Psoas muscle (tissue), 8 donors: ENCODE measurements around the gene CAMSAP1. TPM values are rescaled to one million over a fixed set of nuclear protein-coding genes. Genes with fewer than 3 reads are reported as not detected.
"Not testable (repeated sequence)": the region's sequence is repeated elsewhere in the genome, so short reads cannot be mapped to it uniquely, and the experiment has no call there.

Experiments
- ATAC-seq, 4 donors: fragments of 200-7000 bp; cut with Tn5 transposase; one replicate each; pipeline ENCODE4 v1.9.1; 2020; ENCODE audit warnings: moderate library complexity in 3 of 4, mild to moderate bottlenecking in 2 of 4
- DNase-seq, 2 donors: peaks; one replicate each; pipeline ENCODE4 v3.0.0-alpha.2; 2020
- H3K27ac ChIP-seq: fragments of 200-600 bp; one replicate; pipeline ENCODE4 v1.8.0; 2022
- H3K27me3 ChIP-seq, 3 donors: fragments of 200-600 bp in 1 of 3; one replicate each; pipeline versions ENCODE4 v1.6.1 to v1.8.0; 2013 to 2022; ENCODE audit warnings: low read length in 2 of 3, mild to moderate bottlenecking in 2 of 3, moderate library complexity in 1 of 3; ENCODE audit not compliant: insufficient read depth in 3 of 3
- H3K36me3 ChIP-seq, 2 donors: fragments of 200-600 bp in 1 of 2; one replicate each; pipeline versions ENCODE4 v1.6.1 to v1.8.0; 2013 to 2022; ENCODE audit warnings: low read depth in 1 of 2, mild to moderate bottlenecking in 1 of 2, moderate library complexity in 1 of 2; ENCODE audit not compliant: insufficient read depth in 1 of 2
- H3K4me1 ChIP-seq: fragments of 200-600 bp; one replicate; pipeline ENCODE4 v1.8.0; 2022
- H3K4me3 ChIP-seq: fragments of 200-600 bp; one replicate; pipeline ENCODE4 v1.8.0; 2022; ENCODE audit warnings: mild to moderate bottlenecking
- H3K9me3 ChIP-seq: fragments of 200-600 bp; one replicate; pipeline ENCODE4 v1.8.0; 2022
- WGBS, 3 donors: extraction: QIAGEN DNeasy Blood & Tissue Kit; methylation state at CpG; one replicate each; pipeline versions ENCODE4 v1.1.6 to v1.1.7; 2013; 5-methylcytosine and 5-hydroxymethylcytosine counted together
- intact Hi-C, 2 donors: fragments of 100-400 bp; cut with DNase I; formaldehyde crosslinking; loops; one replicate each; pipeline versions ENCODE4 v1.11.0 to v1.14.2; 2022
- polyA plus RNA-seq, 3 donors: library from polyadenylated mRNA; stranded (reverse); fragments of 200-250 nt; gene quantifications; one replicate each; pipeline ENCODE4 v1.2.3, GENCODE V29; 2013
- total RNA-seq, 4 donors: library from RNA; stranded (reverse); fragmentation: NEBNext Ultra II Directional in 2 of 4; extraction: Animal tissue kit (Norgen Biotek cat#: 25700) in 2 of 4; gene quantifications; one replicate each; pipeline versions ENCODE4 v1.2.1 to v1.2.4, GENCODE V29; 2021 to 2023
- TF ChIP-seq, protein P1 (sequence below): fragments of 200-600 bp; IDR thresholded peaks from one replicate; pipeline ENCODE4 v1.8.0; 2022; ENCODE audit warnings: antibody characterized with exemption
- donor health status: healthy with polysubstance abuse.
- donor health status: DM: no; HTN: no; CAD: no; lungs with moderate emphysema.
- donor health status: Bipolar disorder and iron deficiency.
- donor health status: healthy.
- donor health status: DM: yes; HTN: yes; CAD: no.
- donor health status: DM: no; HTN: no; CAD: no.
- donor health status: DM: no; HTN: no; CAD: no.
- donor health status: DM: yes; HTN: yes; CAD: no.

Gene CAMSAP1
- total and polyA plus RNA-seq, 7 donors, result 21.3 to 51.5 (median 41.5) TPM

GRCh38 chr9:135948968-135949367, 41.6 kb upstream of the CAMSAP1 start:
- 55 to 71% (median 61%) methylated on average over 4 of the region's 4 CpGs for WGBS, 3 donors
- H3K4me1 ChIP-seq, result peaks cover 74% of the 10 kb centered on the region
- H3K27me3 ChIP-seq, result no peaks in the 10 kb centered on the region
- peak overlapping the region; percentile 33 for H3K4me3 ChIP-seq
- intact Hi-C loops, result no loop called here
- H3K27ac ChIP-seq, result peak overlapping the region; percentile 93
- no peaks in the 10 kb centered on the region for H3K9me3 ChIP-seq
- ATAC-seq (no peak), DNase-seq (no peak)
- H3K36me3 ChIP-seq, result peaks cover 6 to 76% of the 10 kb centered on the region in 2 donors
- TF ChIP-seq, protein P1, sequence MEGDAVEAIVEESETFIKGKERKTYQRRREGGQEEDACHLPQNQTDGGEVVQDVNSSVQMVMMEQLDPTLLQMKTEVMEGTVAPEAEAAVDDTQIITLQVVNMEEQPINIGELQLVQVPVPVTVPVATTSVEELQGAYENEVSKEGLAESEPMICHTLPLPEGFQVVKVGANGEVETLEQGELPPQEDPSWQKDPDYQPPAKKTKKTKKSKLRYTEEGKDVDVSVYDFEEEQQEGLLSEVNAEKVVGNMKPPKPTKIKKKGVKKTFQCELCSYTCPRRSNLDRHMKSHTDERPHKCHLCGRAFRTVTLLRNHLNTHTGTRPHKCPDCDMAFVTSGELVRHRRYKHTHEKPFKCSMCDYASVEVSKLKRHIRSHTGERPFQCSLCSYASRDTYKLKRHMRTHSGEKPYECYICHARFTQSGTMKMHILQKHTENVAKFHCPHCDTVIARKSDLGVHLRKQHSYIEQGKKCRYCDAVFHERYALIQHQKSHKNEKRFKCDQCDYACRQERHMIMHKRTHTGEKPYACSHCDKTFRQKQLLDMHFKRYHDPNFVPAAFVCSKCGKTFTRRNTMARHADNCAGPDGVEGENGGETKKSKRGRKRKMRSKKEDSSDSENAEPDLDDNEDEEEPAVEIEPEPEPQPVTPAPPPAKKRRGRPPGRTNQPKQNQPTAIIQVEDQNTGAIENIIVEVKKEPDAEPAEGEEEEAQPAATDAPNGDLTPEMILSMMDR, result no peak

DNA sequence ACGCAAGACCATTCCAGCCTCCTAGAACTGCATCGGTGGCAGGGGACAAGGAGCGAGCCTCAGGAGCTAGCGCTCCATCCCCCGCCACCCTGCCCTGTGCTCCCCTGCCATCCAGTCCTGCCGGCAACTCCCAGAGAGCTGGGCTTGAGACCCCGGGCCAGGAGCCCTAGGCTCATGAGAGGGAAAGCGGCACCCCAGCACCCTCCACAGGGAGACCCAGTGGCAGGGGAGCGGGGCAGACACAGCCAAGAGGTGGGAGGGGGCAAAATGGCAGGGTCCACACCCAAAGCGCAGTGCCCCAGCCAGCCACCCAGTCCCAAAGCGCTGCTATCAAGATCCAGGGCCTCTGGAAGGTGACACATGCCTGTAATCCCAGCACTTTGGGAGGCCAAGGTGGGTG, 41.1 kb upstream of the CAMSAP1 start:
- Histone ChIP-seq H3K4me1 (peaks cover 71% of the 10 kb centered on the region), H3K36me3 (peaks cover 6 to 77% of the 10 kb centered on the region in 2 donors), H3K9me3 (no peaks in the 10 kb centered on the region), H3K4me3 (no peak overlapping the region), H3K27ac (peak overlapping the region; percentile 93), H3K27me3 (no peaks in the 10 kb centered on the region)
- WGBS, 3 donors, result 85 to 90% (median 88%) methylated on average over 11 of the region's 11 CpGs
- intact Hi-C loops, result no loop called here
- ATAC-seq (no peak), DNase-seq (no peak)
- TF ChIP-seq, protein P1, result no peak

- DNase-seq, result no peak
- peaks cover 6 to 77% of the 10 kb centered on the region in 2 donors for H3K36me3 ChIP-seq
- intact Hi-C loops, result no loop called here
- H3K9me3 ChIP-seq, result no peaks in the 10 kb centered on the region
- 92 to 94% (median 94%) methylated on average over 18 of the region's 18 CpGs for WGBS, 3 donors
- H3K27me3 ChIP-seq, result no peaks in the 10 kb centered on the region
- peaks cover 63% of the 10 kb centered on the region for H3K4me1 ChIP-seq
- TF ChIP-seq, protein P1, result no peak
- H3K4me3 ChIP-seq, result no peak overlapping the region
- no peak for ATAC-seq
- peak overlapping the region; percentile 93 for H3K27ac ChIP-seq
Observed at GRCh38 chr9:135947582-135947981, 40.2 kb upstream of the CAMSAP1 start.

DNA sequence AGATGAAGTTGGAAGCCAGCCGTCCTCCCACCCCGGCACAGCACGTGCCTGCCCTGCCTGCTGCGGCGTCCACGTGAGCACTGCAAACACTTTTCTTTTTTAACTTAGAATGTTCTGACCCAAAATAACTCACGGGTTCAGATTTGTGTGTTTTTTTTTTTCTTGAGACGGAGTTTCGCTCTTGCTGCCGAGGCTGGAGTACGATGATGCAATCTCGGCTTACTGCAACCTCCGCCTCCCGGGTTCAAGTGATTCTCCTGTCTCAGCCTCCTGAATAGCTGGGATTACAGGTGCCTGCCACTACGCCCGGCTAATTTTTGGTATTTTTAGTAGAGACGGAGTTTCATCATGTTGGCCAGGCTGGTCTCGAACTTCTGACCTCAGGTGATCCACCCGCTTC, 39.8 kb upstream of the CAMSAP1 start:
- Histone ChIP-seq H3K36me3 (peaks cover 6 to 78% of the 10 kb centered on the region in 2 donors), H3K4me3 (peak overlapping the region; percentile 22), H3K4me1 (peaks cover 64% of the 10 kb centered on the region), H3K27ac (peak overlapping the region; percentile 93)
- H3K27me3 ChIP-seq, H3K9me3 ChIP-seq, DNase-seq, ATAC-seq, intact Hi-C loops: not testable (repeated sequence)
- WGBS, 3 donors, result 62 to 82% (median 65%) methylated on average over 19 of the region's 19 CpGs

- H3K4me3 ChIP-seq, result peak overlapping the region; percentile 22
- TF ChIP-seq, protein P1, result no peak
- intact Hi-C loops, result no loop called here
- H3K27me3 ChIP-seq, result no peaks in the 10 kb centered on the region
- peak overlapping the region; percentile 93 for H3K27ac ChIP-seq
- H3K36me3 ChIP-seq, result peaks cover 6 to 84% of the 10 kb centered on the region in 2 donors
- ATAC-seq, result peak; percentile 64 to 76 (median 76)
- no peaks in the 10 kb centered on the region for H3K9me3 ChIP-seq
- peaks cover 66% of the 10 kb centered on the region for H3K4me1 ChIP-seq
- 38 to 61% (median 39%) methylated on average over 14 of the region's 14 CpGs for WGBS, 3 donors
- peak; percentile 57 to 87 for DNase-seq
Observed at GRCh38 chr9:135946392-135946994, 39.1 kb upstream of the CAMSAP1 start.
